GM18505 (cell line): ENCODE results near the gene TMEM158.

Experiments
- ATAC-seq: cut with Tn5 transposase; IDR thresholded peaks from one replicate; pipeline ENCODE4 v1.9.1; 2021; ENCODE audit not compliant: unreplicated experiment
- POLR2A ChIP-seq: IDR thresholded peaks from 4 replicates; pipeline ENCODE4 v1.6.1; 2011; ENCODE audit warnings: borderline replicate concordance; ENCODE audit not compliant: insufficient read depth, insufficient read length; ENCODE audit errors: extremely low read depth

TMEM158 gene

DNA sequence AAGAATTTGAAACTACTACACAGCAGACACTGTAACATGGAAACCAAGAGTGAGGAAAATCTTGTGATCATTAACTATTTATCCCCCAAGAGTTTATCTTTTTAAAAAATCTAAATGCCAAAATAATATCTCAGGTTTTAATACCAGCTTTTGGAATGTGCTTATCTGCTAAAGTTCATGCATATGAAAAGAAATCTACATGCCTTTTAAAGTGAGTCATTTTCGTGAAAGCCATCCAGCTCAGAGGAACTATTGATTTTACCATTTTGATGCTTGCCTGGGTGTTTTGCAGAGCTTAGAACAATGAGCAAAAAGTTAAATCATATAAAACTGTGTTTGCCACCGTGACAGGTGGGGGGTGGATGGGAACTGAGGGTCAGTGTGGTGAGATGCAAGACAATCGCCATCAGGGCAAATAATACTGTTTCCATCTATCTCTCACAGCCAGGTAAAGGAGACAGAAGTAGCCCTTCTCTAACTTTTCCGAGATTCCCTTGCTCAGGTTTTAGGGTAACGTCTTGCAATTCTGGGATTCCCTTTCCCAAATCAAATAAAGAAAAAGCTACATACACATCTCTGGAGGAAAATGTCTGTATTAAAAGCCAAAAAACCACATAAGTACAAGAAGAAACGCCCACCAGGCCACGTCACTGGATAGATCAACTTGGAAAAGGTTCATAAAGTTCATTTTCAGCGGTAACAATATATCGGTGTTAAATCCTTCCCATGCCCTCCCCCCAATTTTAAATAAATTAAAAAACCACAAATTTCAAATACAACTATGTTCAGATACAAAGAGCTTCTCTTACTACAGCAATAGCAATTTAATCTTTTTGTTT lies 2.0 kb downstream of the TMEM158 start:
- TF ChIP-seq POLR2A: no peak

DNA sequence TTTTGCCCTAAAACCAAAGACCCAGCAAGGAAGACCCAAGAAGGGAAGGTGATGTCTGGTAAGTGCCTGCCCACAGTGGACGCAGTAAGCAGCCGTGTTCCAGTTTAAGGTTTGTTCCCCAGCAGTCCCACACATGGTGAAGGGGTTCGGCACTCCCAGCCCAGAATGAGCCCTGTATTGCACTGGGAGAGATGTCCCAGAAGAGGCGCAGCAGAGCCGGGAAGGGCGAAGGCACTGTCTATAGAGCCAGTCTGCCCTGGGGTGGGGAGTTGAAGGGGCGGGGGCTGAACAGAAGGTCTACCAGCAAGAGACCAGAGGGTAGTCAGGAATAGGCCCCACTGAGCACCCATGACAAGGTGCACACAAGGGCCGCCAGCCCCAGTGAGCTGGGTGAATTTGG lies 6.4 kb downstream of the TMEM158 start:
- TF ChIP-seq POLR2A: no peak
- ATAC-seq: no peak

More for the DNA sequence above, 2.0 kb downstream of the TMEM158 start:
- no peak for ATAC-seq

DNA sequence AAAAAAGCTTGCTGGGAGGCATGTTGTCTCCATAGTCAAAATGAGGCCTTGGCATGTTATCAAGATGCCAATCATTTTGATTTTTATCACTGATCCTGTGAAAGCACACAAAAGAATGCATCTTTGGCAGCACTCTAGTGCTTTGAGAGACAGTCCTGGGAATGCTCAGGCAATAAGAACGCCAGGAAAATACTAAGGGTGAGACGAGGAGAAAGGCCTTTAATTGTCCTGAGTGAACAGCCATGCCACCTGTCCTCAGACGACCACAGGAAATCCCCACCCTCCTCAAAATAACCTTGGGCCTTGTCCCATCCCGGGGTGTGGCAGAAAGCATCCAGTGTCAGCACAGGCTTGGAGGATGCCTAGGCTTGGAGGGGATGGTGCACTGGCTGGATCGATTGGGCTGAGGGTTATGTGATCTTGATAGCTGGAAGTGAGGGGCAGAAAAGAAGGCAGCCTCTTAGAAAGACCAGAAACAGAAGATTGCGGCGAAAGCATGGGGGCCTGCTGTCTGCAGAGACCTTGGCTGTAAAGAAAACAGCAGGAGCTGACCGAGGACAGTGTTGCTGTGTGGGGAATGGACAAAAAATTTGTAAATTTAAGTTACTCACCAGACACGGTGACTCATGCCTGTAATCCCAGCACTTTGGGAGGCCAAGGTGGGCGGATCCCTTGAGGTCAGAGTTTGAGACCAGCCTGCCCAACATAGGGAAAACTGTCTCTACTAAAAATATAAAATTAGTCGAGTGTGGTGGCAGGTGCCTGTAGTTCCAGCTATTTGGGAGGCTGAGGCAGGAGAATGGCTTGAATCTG lies 7.3 kb downstream of the TMEM158 start:
- no peak for TF ChIP-seq POLR2A
- ATAC-seq: no peak

DNA sequence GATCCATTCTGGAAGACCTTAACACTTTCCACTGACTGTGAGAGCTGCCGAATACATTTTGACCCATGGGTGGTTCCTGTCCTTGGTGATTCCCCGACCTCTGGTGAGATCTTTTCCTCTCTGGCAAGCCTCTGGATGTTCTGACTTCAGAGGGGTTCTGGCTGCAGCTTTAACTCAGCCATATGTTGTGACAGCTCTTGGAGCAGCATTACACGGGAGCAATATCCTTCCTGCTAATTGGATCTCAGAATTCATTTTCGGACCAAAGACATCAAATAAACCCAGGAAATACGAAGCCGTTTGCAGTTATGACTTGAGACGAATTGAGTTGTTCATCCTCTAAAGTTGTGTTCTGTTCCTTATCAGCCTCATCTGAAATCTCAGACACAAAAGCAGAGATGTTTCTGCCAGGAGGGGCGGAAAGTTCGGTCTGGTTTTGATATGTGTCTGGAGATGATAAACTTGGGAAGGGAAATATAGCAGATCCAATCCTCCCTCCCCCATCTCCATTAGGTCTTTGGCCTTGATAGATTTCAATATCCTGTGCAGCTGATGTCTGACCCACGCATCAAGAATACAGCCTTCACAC lies 10.0 kb downstream of the TMEM158 start:
- TF ChIP-seq POLR2A: no peak
- no peak for ATAC-seq

DNA sequence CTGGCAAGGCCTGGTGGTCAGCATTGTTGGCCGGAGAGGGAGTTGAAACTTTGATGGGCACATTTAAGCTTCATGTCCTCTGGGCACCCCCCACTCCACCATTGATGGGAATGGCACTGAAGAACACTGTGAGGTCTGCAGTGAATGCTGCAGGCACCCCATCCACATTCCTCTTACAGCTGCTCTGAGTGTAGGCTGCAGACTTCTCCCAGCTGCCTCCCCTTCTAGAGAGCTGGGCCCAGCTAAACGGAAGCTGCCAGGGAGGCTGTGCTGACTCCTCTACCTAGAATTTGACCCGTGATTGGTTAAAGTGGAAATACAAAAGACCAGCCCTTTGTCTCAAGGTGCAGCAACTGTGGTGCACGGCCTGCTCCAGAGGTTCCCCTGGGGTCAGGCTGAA lies 10.6 kb downstream of the TMEM158 start:
- no peak for TF ChIP-seq POLR2A
- no peak for ATAC-seq

DNA sequence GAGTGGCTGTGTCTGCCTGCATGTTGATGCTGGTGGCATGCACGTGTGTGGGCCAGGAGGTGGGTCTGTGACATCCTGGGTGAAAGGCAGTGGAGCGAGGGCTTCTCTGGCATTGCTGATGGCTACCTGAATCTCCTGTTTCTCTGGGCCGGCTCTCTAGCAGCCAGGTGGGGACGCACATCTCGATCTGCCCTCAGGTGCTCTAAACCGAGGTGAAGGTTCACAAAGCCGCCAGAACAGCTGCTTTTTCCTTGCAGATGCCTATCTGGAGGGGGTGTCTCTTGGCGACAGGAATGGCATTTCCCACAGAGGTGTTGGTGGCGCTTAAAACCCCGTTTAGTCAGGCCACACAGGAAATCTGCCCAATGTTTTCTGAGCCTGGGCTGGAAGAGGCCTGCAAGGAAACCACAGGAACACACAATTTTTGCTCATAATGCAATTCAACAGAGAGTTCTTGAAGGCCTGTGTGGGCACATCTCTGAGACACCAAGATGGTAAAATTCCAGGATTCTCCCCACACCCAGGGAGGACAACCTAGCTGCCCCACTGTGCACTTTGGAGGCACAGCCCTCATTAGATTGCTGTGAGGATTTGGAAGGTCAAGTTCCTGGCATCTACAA lies 11.9 kb downstream of the TMEM158 start:
- ATAC-seq: no peak
- TF ChIP-seq POLR2A: no peak

DNA sequence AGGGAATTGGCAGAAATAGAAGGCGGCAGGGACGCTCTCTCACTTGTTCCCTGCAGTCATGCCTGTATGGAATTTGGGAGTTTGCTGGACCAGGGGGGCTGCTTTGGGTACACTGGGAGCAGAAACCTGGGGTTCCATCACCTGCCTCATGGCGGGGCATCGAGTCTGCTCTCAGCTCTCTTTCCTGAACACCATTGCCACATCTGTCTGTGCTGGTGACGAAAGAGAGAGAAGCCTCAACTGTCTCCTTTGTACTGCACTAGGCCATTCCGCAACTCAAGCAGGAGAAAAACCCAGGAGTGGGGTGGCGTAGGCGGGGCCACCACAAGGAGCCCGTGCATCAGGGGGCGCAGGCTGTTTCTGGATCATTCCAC lies 14.0 kb downstream of the TMEM158 start:
- no peak for ATAC-seq
- no peak for TF ChIP-seq POLR2A

DNA sequence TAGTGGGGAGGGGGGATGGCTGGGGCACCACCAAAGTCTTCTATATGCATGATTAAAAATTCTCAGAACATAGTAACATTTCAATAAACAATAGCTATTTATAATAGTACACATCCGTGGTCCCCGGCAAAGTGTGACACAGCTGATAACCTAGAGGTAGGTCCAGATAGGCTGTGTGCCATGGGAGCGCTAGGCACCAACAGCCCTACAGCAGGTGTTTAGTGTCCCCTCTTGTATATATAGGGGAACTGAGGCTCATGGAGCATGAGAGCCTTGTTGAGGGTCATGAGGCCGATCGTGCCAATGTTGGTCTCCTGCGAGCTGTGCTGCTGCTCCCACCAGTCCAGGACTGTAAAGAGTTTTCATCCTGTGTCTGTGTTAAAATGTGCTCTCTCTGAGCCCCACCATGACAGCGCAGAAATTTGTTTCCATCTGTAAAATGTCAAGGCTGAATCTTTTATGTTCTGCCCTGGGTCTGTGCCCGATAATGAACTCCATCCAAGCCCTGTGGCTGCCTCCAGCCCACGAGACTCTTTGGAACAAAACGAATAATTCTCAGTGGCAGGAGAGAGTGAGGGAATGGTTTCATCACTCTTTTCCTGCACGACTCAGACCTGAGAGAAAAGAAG lies 14.5 kb downstream of the TMEM158 start:
- ATAC-seq: no peak

DNA sequence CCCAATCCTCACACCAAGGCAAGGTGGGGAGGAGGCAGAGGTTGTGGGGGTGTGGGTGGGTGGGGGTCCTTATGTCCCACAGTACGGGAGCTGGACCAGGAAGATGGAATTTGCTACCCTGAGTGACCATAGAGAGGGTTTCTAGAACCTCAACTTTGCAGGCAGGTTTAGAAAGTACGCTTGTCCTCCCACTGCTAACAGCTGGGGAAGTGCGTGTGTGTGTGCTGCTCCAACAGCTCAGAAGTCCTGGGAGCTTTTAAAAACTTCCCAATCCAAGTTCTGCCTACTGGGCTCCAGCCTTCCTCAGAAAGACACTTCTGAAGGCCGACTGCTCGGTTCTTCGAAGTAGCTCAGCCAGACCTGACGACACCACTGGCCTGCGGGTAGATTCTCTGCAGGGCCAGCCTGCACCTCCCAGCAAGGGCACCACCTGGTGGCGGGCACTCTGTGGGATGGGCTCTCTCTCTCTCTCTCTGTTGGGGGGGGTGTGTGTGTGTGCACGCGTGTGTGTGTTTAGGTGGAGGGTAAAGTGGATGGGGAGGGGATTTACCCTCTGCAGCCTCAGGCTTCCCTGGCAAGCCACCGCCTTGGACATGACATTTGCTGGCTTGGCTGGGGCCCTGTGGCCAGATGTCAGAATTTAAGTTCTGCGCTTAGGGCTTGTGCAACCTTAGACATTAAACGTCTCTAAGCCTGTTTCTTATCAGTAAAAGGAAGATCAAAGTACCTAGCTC lies 15.6 kb downstream of the TMEM158 start:
- ATAC-seq: no peak
- no peak for TF ChIP-seq POLR2A

More for the DNA sequence above, 14.5 kb downstream of the TMEM158 start:
- TF ChIP-seq POLR2A: no peak

DNA sequence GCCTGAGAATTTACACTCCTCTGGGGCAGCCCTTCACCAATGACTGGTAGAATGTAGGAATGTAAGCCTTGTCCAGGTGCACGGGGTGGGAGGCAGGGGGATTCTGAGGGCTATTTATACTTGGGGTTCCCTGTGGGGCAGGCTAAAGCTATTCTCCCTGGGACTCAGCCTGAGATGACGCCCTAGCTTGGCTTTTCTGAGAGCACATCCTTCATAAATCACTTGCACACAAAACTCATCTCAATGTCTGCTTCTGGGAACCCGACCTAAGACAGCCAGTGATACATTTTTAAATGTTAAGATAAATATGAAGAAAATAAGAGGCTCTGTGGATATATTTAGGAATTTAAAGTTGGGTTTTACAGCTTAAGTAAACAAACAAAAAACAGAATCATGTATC lies 16.6 kb downstream of the TMEM158 start:
- no peak for ATAC-seq
- no peak for TF ChIP-seq POLR2A

DNA sequence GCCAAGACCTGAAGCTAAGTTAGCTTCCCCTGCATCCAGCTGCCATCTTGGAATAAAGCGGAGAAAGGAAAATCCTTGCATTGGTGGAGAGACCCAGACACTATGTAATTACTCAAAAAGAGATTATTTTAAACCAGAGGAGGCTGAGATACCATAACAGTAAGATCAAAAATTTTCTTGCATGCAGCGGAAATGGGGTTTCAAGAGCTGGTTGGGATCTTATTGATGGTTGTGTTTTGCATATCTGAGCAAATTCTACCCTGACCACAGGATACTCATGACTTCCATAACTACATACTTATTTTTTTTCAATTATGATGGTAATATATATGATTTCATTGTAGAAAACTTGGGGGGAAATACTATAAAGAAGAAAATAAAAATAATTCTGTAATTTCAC lies 17.5 kb downstream of the TMEM158 start:
- no peak for TF ChIP-seq POLR2A
- no peak for ATAC-seq

DNA sequence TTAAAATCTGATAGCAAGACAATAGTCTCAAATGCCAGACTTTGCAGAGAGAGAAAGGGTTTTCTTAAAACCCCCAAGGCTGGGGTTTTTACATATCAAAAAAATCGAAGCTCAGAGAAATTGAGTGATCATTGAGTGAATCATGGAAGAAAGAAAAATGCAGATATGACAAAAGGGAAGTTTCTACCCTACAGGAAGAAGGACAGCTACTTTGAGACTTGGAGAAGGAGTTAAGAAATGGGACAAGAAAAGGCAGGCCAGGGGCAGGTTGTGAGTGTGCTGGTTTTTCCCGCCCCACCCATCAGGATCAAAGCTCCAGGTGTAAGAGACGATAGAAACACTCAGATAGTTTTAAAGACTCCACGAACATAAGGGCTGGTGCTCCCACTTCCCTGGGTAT lies 18.6 kb downstream of the TMEM158 start:
- ATAC-seq: no peak
- no peak for TF ChIP-seq POLR2A
